HCT116 (cell line): ENCODE results near the gene NOL4L. TPM values are rescaled to one million over a fixed set of nuclear protein-coding genes. Genes with fewer than 3 reads are reported as not detected.

ENCODE experiments used
- ATAC-seq: fragments of 200-7000 bp; cut with Tn5 transposase; 2 replicates; pipeline ENCODE4 v1.9.1; 2020; ENCODE audit warnings: mild to moderate bottlenecking, moderate library complexity
- BruUV-seq: library from RNA; stranded (reverse); fragments of 400-500 nt; replicated peaks from 2 replicates; lab custom pipeline; 2021; lab: Mats Ljungman, UMichigan
- CTCF ChIA-PET: fragments of 300-600 bp; sonication (Branson Sonifier 250); formaldehyde crosslinking; loops from one replicate; lab custom pipeline; 2021; ENCODE audit warnings: antibody characterized with exemption; lab: Charles Lee
- POLR2A ChIA-PET: fragments of 300-600, 350-600 bp; sonication (Branson Sonifier 250); formaldehyde crosslinking; loops from one replicate; lab custom pipeline; 2021; ENCODE audit warnings: antibody characterized with exemption; lab: Charles Lee
- RAD21 ChIA-PET, 2 experiments: fragments of 300-600 bp; sonication (Branson Sonifier 250); formaldehyde crosslinking; loops; one replicate each; lab custom pipeline; 2023; ENCODE audit warnings: low total read pairs in 2 of 2; ENCODE audit not compliant: uncharacterized antibody in 2 of 2, unreplicated experiment in 2 of 2, low non-redundant PET in 1 of 2; lab: Charles Lee
- DNase-seq: peaks from one replicate; pipeline ENCODE4 v3.0.0-alpha.2; 2010; ENCODE audit warnings: low read depth, low spot score
- H2AFZ ChIP-seq: fragments of 200-600 bp; shearing (Covaris generic), sonication (generic); 2 replicates; pipeline ENCODE4 v1.6.1; 2017; ENCODE audit warnings: low read depth, mixed run types, mixed read lengths, antibody characterized with exemption, low read length; ENCODE audit not compliant: poor library complexity, severe bottlenecking
- H3K27ac ChIP-seq: 2 replicates; pipeline ENCODE4 v1.5.1; 2012; ENCODE audit warnings: low read depth, low read length
- H3K27me3 ChIP-seq: fragments of 200-600 bp; sonication (generic); 2 replicates; pipeline ENCODE4 v1.6.1; 2016; ENCODE audit warnings: mixed run types, low read length, mixed read lengths; ENCODE audit not compliant: insufficient read depth
- H3K36me3 ChIP-seq, 2 experiments: fragments of 200-500 bp in 1 of 2; fragments of 200-600 bp in 1 of 2; sonication (Bioruptor generic) in 1 of 2; sonication (generic) in 1 of 2; 2 replicates each; pipeline versions ENCODE4 v1.5.1 to v1.6.1; 2014 to 2016; ENCODE audit warnings: low read length in 2 of 2, inconsistent platforms in 1 of 2, mixed read lengths in 1 of 2, mixed run types in 1 of 2; ENCODE audit not compliant: insufficient read depth in 2 of 2, control insufficient read depth in 1 of 2
- H3K4me1 ChIP-seq, 2 experiments: fragments of 200-600 bp in 1 of 2; sonication (generic) in 1 of 2; 2 replicates each; pipeline versions ENCODE4 v1.5.1 to v1.6.1; 2012 to 2017; ENCODE audit warnings: low read length in 2 of 2, inconsistent platforms in 1 of 2, mild to moderate bottlenecking in 1 of 2, mixed read lengths in 1 of 2, mixed run types in 1 of 2, moderate library complexity in 1 of 2; ENCODE audit not compliant: insufficient read depth in 2 of 2, control insufficient read depth in 1 of 2
- H3K4me2 ChIP-seq: fragments of 200-600 bp; sonication (generic); 2 replicates; pipeline ENCODE4 v1.6.1; 2017; ENCODE audit warnings: mixed run types, low read length, mixed read lengths
- H3K4me3 ChIP-seq, 2 experiments: fragments of 200-600 bp in 1 of 2; sonication (generic) in 1 of 2; replicated peaks in 1 of 2; 2 replicates each; pipeline ENCODE4 v1.5.1; 2011 to 2016; ENCODE audit warnings: low read length in 2 of 2, control low read depth in 1 of 2, low read depth in 1 of 2, mild to moderate bottlenecking in 1 of 2, mixed read lengths in 1 of 2, mixed run types in 1 of 2
- H3K79me2 ChIP-seq: fragments of 200-600 bp; sonication (generic); 2 replicates; pipeline ENCODE4 v1.6.1; 2017; ENCODE audit warnings: mild to moderate bottlenecking, mixed run types, low read length, moderate library complexity, mixed read lengths; ENCODE audit not compliant: insufficient read depth
- H3K9ac ChIP-seq: fragments of 200-600 bp; sonication (generic); 2 replicates; pipeline ENCODE4 v1.6.1; 2016; ENCODE audit warnings: low read length, mixed read lengths
- H3K9me2 ChIP-seq: fragments of 200-600 bp; sonication (generic), shearing (Covaris generic); 2 replicates; pipeline ENCODE4 v1.6.1; 2017; ENCODE audit warnings: mixed run types, mild to moderate bottlenecking, moderate library complexity; ENCODE audit not compliant: insufficient read depth
- H3K9me3 ChIP-seq, 2 experiments: fragments of 200-500 bp in 1 of 2; fragments of 200-600 bp in 1 of 2; sonication (Bioruptor generic) in 1 of 2; sonication (generic) in 1 of 2; 2 replicates each; pipeline ENCODE4 v1.6.1; 2014 to 2017; ENCODE audit warnings: low read length in 2 of 2, mixed read lengths in 2 of 2, inconsistent platforms in 1 of 2, low read depth in 1 of 2, mild to moderate bottlenecking in 1 of 2, mixed run types in 1 of 2, moderate library complexity in 1 of 2; ENCODE audit not compliant: control insufficient read depth in 1 of 2, insufficient read depth in 1 of 2
- H4K20me1 ChIP-seq: fragments of 200-600 bp; sonication (generic), shearing (Covaris generic); 2 replicates; pipeline ENCODE4 v1.6.1; 2017; ENCODE audit warnings: mixed run types, mild to moderate bottlenecking, moderate library complexity; ENCODE audit not compliant: insufficient read depth
- CBX3 ChIP-seq: IDR thresholded peaks from 2 replicates; pipeline ENCODE4 v1.6.1; 2012; ENCODE audit warnings: low read depth
- CTCF ChIP-seq, 3 experiments: fragments of 200-600 bp in 1 of 3; sonication (generic) in 1 of 3; IDR thresholded peaks in 2 of 3; conservative IDR thresholded peaks in 1 of 3; 2 replicates each; pipeline ENCODE4 v1.5.1; 2012 to 2017; ENCODE audit warnings: low read depth in 2 of 3, low read length in 2 of 3, antibody characterized with exemption in 1 of 3, borderline replicate concordance in 1 of 3, control low read depth in 1 of 3, mild to moderate bottlenecking in 1 of 3, mixed read lengths in 1 of 3, mixed run types in 1 of 3, moderate library complexity in 1 of 3; ENCODE audit not compliant: insufficient read depth in 1 of 3
- EGR1 ChIP-seq: IDR thresholded peaks from 2 replicates; pipeline ENCODE4 v1.6.1; 2012; ENCODE audit warnings: low read depth
- ELF1 ChIP-seq: IDR thresholded peaks from 2 replicates; pipeline ENCODE4 v1.6.1; 2012; ENCODE audit warnings: low read depth, borderline replicate concordance
- EZH2phosphoT487 ChIP-seq: fragments of 200-600 bp; IDR thresholded peaks from 2 replicates; pipeline ENCODE4 v1.6.1; 2018; ENCODE audit warnings: antibody characterized with exemption, borderline replicate concordance
- FOSL1 ChIP-seq: IDR thresholded peaks from 2 replicates; pipeline ENCODE4 v1.6.1; 2012; ENCODE audit warnings: low read depth
- JUND ChIP-seq: IDR thresholded peaks from 2 replicates; pipeline ENCODE4 v1.6.1; 2012
- MAX ChIP-seq: IDR thresholded peaks from 2 replicates; pipeline ENCODE4 v1.6.1; 2012
- POLR2A ChIP-seq: IDR thresholded peaks from 2 replicates; pipeline ENCODE4 v1.7.0; 2011; ENCODE audit warnings: borderline replicate concordance; ENCODE audit not compliant: insufficient read depth, insufficient read length; ENCODE audit errors: extremely low read depth
- POLR2AphosphoS5 ChIP-seq: IDR thresholded peaks from 2 replicates; pipeline ENCODE4 v1.6.1; 2011; ENCODE audit warnings: mild to moderate bottlenecking, low read depth, low read length, moderate library complexity
- RAD21 ChIP-seq: IDR thresholded peaks from 2 replicates; pipeline ENCODE4 v1.6.1; 2012; ENCODE audit warnings: low read depth, mild to moderate bottlenecking
- SP1 ChIP-seq: IDR thresholded peaks from 2 replicates; pipeline ENCODE4 v1.6.1; 2012; ENCODE audit warnings: low read depth
- SRF ChIP-seq: IDR thresholded peaks from 2 replicates; pipeline ENCODE4 v1.6.1; 2012; ENCODE audit warnings: low read depth
- ZFX ChIP-seq: fragments of 450-650 bp; IDR thresholded peaks from 2 replicates; pipeline ENCODE4 v1.6.1; 2017
- ZNF274 ChIP-seq: fragments of 200-500 bp; sonication (Bioruptor generic); IDR thresholded peaks from 2 replicates; pipeline ENCODE4 v1.6.1; 2014; ENCODE audit warnings: mild to moderate bottlenecking, low read depth, low read length, inconsistent platforms
- intact Hi-C: fragments of 100-400 bp; cut with micrococcal nuclease; formaldehyde crosslinking; loops from 2 replicates; pipeline ENCODE4 v1.10.0; 2022
- total RNA-seq: library from RNA; stranded (reverse); gene quantifications from one replicate; pipeline ENCODE4 v1.2.1, GENCODE V29; 2021; ENCODE audit not compliant: unreplicated experiment
- TF ChIP-seq, protein P1 (sequence below): IDR thresholded peaks from 2 replicates; pipeline ENCODE4 v1.6.1; 2011; ENCODE audit warnings: mild to moderate bottlenecking, low read length, moderate library complexity; ENCODE audit not compliant: insufficient replicate concordance; ENCODE audit errors: extremely low read depth

NOL4L gene
- total RNA-seq, 1 experiment from 2014 or later = 5.9 TPM

- Histone ChIP-seq H3K79me2 (no peaks in the 10 kb centered on the region), H3K9me3 (no peaks in the 10 kb centered on the region), H3K27ac (no peak overlapping the region), H4K20me1 (no peaks in the 10 kb centered on the region), H3K27me3 (no peaks in the 10 kb centered on the region), H3K4me3 (no peak overlapping the region), H3K9me2 (no peaks in the 10 kb centered on the region), H2AFZ (no peak overlapping the region), H3K9ac (no peak overlapping the region), H3K4me2 (no peak overlapping the region), H3K4me1 (peaks cover 32 to 33% of the 10 kb centered on the region in 2 experiments), H3K36me3 (no peaks in the 10 kb centered on the region)
- TF ChIP-seq POLR2A = no peak
- TF ChIP-seq, protein P1, sequence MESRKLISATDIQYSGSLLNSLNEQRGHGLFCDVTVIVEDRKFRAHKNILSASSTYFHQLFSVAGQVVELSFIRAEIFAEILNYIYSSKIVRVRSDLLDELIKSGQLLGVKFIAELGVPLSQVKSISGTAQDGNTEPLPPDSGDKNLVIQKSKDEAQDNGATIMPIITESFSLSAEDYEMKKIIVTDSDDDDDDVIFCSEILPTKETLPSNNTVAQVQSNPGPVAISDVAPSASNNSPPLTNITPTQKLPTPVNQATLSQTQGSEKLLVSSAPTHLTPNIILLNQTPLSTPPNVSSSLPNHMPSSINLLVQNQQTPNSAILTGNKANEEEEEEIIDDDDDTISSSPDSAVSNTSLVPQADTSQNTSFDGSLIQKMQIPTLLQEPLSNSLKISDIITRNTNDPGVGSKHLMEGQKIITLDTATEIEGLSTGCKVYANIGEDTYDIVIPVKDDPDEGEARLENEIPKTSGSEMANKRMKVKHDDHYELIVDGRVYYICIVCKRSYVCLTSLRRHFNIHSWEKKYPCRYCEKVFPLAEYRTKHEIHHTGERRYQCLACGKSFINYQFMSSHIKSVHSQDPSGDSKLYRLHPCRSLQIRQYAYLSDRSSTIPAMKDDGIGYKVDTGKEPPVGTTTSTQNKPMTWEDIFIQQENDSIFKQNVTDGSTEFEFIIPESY = no peak
- TF ChIP-seq EGR1 = no peak
- no peak for TF ChIP-seq CBX3
- TF ChIP-seq CTCF (IDR thresholded peaks at IDR 0.05 in 2 of 3, conservative IDR thresholded peaks at IDR 0.05 in 1 of 3; ENCODE audit: borderline replicate concordance in 1 of 3, insufficient read depth in 1 of 3, low read depth in 2 of 3, low read length in 2 of 3) = no peak
- TF ChIP-seq EZH2phosphoT487 = no peak
- TF ChIP-seq ZFX = no peak
- TF ChIP-seq ELF1 = no peak
- no peak for TF ChIP-seq ZNF274
- no peak for TF ChIP-seq POLR2AphosphoS5
- TF ChIP-seq SRF = no peak
- no peak for TF ChIP-seq SP1
- TF ChIP-seq FOSL1 = no peak
- no peak for TF ChIP-seq JUND
- no peak for TF ChIP-seq MAX
- no peak for TF ChIP-seq RAD21
- CTCF ChIA-PET = no interaction called here
- RAD21 ChIA-PET = no interaction called here
- ATAC-seq (no peak), DNase-seq (no peak)
- no TSS peak for BruUV-seq
- POLR2A ChIA-PET = no interaction called here
- intact Hi-C loops = no loop called here
Observed at GRCh38 chr20:32563311-32564272, 21.5 kb downstream of the NOL4L start.
